GM20000 (cell line): ENCODE data around the gene CAMK2G.

ENCODE experiments used
- DNase-seq: peaks from one replicate; pipeline ENCODE4 v3.0.0; 2012; ENCODE audit warnings: low spot score
- TF ChIP-seq, protein P1 (sequence below): IDR thresholded peaks from 2 replicates; pipeline ENCODE4 v1.5.1; 2012; ENCODE audit warnings: mild to moderate bottlenecking, control low read depth; ENCODE audit errors: extremely low read depth, missing control alignments

Gene CAMK2G

DNA sequence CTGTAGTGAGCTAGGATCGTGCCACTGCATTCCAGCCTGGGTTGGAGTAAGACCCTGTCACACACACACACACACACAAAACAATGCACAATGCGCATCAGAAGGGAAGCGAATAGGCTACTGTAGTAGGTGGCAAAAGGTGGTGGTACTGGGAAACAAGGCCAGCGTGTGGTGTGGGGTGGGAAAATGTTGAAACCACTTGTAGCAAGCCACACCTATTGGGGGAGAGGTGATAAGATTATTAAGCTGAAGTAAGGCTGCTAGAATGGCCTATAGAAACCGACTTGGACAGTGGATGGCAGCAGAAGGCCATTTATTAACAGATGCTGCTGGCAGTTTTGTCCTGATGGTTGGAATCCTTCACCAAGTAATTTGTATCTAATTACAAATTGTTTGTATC, 99.7 kb downstream of the CAMK2G start:
- peak; percentile 40 for DNase-seq
- TF ChIP-seq, protein P1, sequence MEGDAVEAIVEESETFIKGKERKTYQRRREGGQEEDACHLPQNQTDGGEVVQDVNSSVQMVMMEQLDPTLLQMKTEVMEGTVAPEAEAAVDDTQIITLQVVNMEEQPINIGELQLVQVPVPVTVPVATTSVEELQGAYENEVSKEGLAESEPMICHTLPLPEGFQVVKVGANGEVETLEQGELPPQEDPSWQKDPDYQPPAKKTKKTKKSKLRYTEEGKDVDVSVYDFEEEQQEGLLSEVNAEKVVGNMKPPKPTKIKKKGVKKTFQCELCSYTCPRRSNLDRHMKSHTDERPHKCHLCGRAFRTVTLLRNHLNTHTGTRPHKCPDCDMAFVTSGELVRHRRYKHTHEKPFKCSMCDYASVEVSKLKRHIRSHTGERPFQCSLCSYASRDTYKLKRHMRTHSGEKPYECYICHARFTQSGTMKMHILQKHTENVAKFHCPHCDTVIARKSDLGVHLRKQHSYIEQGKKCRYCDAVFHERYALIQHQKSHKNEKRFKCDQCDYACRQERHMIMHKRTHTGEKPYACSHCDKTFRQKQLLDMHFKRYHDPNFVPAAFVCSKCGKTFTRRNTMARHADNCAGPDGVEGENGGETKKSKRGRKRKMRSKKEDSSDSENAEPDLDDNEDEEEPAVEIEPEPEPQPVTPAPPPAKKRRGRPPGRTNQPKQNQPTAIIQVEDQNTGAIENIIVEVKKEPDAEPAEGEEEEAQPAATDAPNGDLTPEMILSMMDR = no peak

DNA sequence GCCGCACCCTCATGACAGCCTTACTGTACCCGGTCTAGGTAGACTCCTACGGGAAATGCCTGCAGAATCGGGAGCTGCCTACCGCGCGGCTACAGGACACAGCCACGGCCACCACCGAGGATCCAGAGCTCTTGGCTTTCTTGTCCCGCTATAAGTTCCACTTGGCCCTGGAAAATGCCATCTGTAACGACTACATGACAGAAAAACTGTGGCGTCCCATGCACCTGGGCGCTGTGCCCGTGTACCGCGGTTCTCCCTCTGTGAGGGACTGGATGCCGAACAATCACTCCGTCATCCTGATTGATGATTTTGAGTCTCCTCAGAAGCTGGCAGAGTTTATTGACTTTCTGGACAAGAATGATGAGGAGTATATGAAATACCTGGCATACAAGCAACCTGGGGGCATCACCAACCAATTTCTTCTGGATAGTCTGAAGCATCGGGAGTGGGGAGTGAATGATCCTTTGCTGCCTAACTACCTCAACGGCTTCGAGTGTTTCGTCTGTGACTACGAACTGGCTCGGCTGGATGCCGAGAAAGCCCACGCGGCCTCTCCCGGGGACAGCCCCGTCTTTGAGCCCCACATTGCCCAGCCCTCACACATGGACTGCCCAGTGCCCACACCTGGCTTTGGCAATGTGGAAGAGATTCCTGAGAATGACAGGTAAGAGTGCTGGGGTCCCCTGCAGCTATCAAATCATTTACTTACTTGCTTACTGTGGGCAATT, 101.0 kb downstream of the CAMK2G start:
- DNase-seq = peak; percentile 28
- TF ChIP-seq, protein P1 = no peak

DNA sequence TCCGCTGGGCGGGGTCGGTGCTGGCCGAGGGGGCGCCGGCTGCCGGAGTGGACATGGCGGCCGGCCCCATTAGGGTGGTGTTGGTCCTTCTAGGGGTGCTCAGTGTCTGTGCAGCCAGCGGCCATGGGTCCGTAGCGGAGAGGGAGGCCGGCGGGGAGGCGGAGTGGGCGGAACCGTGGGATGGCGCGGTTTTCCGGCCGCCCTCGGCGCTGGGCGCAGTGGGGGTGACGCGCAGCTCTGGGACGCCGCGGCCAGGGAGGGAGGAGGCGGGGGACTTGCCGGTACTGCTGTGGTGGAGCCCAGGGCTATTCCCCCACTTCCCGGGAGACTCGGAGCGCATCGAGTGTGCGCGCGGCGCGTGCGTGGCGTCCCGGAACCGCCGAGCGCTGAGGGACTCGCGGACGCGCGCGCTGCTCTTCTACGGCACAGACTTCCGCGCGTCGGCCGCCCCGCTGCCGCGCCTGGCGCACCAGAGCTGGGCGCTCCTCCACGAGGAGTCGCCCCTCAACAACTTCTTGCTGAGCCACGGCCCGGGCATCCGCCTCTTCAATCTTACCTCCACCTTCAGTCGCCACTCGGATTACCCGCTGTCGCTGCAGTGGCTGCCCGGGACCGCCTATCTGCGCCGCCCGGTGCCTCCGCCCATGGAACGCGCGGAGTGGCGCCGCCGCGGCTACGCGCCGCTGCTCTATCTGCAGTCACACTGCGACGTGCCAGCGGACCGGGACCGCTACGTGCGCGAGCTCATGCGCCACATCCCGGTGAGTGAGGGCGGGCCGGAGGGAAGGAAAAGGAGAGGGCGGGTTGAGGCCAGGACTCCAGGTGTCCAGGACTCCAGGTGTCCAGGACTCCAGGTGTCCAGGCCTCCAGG, 101.8 kb downstream of the CAMK2G start:
- TF ChIP-seq, protein P1 = no peak
- DNase-seq = peak; percentile 89

DNA sequence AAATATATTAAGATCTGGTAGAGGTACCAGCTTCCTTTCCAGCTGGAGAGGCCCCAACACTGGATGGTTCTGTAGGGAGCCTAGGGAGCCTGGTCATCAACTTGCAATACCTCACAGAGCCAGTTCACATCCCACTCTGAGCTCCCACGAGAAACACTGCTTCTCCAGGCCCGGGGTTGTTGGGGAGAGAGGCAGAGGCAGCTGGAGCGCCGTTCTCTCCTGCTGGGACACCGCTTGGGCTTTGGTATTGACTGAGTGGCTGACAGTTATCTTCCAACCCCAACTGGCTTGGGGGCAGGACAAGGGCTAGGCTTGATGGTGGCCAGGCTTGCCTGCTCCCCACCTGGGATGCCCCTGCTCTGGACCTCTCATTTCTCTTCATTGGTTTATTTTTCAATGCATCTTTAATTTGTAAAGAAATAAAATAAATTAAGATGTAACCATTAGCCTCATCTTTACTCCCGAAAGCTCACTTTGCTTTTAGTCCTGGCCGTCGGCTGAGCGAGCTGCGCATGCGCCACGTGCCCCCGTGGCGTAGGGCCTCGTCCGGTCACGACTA, 102.6 kb downstream of the CAMK2G start:
- peak; percentile 88 for DNase-seq
- TF ChIP-seq, protein P1 = no peak

DNA sequence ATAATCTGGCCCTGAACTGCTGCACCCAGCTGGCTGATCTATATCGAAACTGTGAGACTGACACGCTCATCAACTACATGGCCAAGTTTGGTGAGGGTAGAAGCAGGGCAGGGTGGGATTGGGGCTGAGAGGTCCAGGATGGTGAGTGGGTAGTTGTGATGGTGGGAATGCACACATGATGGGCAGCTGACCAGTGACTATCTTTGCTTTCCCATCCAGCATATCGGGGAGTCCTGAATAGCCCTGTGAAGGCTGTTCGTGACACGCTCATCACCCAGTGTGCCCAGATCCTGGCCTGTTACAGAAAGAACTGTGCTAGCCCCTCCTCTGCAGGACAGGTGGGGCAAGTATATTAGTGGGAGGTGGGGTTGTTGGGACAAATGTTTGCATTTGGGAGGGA, 105.0 kb downstream of the CAMK2G start:
- TF ChIP-seq, protein P1 = no peak
- DNase-seq = no peak

DNA sequence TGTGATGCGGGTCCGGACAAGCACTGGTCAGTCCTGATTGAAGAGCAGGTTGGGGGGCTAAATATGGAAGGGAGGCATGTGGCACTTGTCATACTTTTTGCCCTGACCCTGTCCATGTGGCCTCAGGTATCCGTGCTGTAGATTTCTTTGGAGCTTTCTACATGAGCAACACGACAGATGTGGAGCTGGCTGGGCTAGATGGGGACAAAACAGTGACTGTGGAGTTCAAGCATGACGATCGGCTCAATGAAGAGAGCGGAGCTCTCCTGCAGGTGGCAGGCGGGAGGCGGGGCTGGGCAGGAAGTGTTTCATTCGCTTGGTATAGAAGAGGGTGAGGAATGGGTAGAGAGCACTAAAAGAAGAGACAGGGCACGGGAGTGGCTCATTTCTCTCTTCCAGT, 105.5 kb downstream of the CAMK2G start:
- TF ChIP-seq, protein P1 = no peak
- DNase-seq = peak; percentile 39

DNA sequence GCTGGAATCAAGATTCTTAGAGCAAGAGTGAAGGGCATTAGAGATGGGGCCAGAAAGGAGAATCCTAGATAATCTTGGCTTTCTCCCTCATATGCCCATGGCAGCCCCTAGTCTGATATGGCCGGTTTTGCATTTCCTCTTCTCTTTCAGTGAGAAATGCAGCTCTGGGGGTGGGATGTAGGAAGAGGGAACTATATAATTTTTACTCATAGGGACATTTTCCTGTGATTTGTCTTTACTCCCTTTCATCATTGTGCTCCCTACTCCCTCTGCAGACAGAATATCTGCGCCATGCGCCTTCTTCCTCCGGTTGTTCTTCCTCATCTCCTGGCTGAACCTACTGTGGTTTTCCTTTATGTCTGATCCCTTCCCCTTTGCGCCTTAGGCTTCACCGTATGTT, 109.3 kb downstream of the CAMK2G start:
- DNase-seq = no peak
- TF ChIP-seq, protein P1 = no peak
